Astrocyte of the cerebellum (primary cell): ENCODE measurements around the gene UTP20.

Experiments used
- DNase-seq: peaks from one replicate; pipeline ENCODE4 v3.0.0-alpha.2; 2011; ENCODE audit warnings: low read depth
- H3K4me3 ChIP-seq: 2 replicates; pipeline ENCODE4 v1.5.1; 2011; ENCODE audit warnings: mild to moderate bottlenecking, low read depth, low read length, moderate library complexity
- in situ Hi-C: cut with HindIII; loops from 2 replicates; pipeline ENCODE4 v1.10.0; 2017; ENCODE audit warnings: low sequenced_read_pairs
- TF ChIP-seq, protein P1 (sequence below): IDR thresholded peaks from 2 replicates; pipeline ENCODE4 v1.5.1; 2012; ENCODE audit warnings: low read length, low read depth, moderate library complexity, mild to moderate bottlenecking; ENCODE audit errors: missing control alignments

The UTP20 gene

DNA sequence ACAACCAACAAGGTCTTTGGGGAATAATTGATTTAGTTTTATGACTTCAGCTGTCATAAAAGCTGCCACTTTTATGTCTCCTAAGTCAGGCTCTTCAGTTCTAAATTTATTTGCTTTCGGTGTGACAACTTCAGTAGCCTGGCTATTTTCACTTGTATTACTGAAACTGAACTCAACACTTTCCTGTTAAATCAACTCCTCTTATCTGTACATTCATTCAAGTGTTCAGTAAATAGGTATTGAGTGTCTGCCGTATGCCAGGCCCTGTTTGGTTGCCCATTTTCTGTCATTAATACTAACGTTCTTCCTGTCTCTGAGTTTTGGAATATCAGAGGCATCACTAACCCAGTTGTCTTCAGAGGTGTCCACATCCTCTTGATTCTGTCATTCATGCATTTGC is 7.5 kb downstream of the UTP20 start:
- in situ Hi-C loops: no loop called here
- TF ChIP-seq, protein P1, sequence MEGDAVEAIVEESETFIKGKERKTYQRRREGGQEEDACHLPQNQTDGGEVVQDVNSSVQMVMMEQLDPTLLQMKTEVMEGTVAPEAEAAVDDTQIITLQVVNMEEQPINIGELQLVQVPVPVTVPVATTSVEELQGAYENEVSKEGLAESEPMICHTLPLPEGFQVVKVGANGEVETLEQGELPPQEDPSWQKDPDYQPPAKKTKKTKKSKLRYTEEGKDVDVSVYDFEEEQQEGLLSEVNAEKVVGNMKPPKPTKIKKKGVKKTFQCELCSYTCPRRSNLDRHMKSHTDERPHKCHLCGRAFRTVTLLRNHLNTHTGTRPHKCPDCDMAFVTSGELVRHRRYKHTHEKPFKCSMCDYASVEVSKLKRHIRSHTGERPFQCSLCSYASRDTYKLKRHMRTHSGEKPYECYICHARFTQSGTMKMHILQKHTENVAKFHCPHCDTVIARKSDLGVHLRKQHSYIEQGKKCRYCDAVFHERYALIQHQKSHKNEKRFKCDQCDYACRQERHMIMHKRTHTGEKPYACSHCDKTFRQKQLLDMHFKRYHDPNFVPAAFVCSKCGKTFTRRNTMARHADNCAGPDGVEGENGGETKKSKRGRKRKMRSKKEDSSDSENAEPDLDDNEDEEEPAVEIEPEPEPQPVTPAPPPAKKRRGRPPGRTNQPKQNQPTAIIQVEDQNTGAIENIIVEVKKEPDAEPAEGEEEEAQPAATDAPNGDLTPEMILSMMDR: no peak
- no peak overlapping the region for H3K4me3 ChIP-seq
- DNase-seq: no peak

DNA sequence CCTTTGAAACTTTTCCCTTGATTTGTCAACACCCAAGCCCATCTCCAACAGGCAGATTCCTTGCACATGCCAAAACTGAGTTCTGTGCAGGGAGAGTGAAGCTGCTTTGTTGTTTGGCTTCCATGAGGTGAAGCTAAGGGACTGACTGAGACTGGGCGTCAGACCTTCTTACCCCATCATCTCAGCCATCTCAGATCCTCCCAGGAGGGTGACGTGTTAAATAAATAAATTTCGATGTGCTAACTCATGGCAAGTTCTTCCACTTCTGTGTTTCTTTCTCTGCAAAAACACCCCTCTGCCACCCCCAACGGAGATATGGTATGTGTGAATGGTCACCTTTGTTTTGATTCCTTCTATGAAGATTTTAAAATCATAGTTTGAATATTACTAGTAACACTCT is 17.8 kb downstream of the UTP20 start:
- TF ChIP-seq, protein P1: no peak
- no peak overlapping the region for H3K4me3 ChIP-seq
- in situ Hi-C loops: no loop called here
- no peak for DNase-seq

DNA sequence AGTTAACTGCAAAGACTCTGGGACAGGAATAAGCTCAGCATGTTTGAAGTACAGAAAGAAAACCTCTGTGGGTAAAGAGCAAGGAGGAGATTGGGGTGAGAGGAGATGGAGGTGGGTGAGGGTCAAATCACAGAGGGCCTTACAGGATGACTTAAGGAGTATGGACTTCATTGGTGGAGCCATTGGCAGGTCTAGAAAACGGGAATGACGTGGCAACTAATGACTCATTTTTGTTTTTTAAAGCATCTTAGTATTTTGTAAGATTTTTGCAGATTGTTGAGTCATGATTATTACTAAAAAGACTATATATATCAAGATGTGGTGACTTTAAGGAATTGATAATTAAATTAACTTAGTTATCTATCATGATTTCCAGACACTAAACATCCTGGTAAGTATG is 18.5 kb downstream of the UTP20 start:
- H3K4me3 ChIP-seq: no peak overlapping the region
- no peak for DNase-seq
- in situ Hi-C loops: no loop called here
- TF ChIP-seq, protein P1: no peak

DNA sequence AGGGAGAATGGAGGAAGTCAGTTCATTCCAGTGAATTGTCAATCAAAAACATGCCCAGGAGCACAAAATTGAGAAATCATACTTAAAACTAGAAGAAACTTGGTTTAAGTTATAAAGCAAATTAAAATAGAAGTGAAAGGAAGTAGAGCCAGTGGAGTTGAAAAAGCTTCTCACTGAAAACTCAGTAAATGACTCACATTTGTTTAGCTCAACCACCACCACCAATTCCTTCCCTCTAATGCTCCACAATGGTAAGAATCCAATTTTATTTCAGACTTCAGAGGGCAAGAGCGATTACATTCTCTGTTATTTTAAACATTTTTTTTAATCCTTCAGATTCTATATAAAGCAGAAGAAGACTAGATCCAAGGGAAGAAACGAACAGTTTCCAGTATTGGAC is 19.4 kb downstream of the UTP20 start:
- DNase-seq: no peak
- in situ Hi-C loops: no loop called here
- H3K4me3 ChIP-seq: no peak overlapping the region
- TF ChIP-seq, protein P1: no peak

DNA sequence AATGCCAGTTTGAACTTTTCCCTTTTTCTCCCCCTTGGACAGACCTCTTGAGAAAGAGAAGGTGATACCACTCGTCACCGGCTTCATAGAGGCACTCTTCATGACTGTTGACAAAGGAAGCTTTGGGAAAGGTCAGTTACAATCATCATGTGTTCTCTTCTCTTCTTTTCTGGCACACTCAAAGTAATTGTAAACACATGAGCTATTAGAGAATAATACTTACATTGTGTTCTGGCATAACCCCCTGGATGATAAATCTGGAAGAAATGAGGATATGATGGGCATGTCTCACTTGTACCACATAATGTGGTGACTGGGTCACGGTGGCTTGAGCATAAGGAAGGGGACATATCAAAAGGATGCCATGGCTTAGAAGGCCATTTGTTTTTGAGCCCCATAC is 20.0 kb downstream of the UTP20 start:
- TF ChIP-seq, protein P1: no peak
- in situ Hi-C loops: no loop called here
- no peak for DNase-seq
- H3K4me3 ChIP-seq: no peak overlapping the region

DNA sequence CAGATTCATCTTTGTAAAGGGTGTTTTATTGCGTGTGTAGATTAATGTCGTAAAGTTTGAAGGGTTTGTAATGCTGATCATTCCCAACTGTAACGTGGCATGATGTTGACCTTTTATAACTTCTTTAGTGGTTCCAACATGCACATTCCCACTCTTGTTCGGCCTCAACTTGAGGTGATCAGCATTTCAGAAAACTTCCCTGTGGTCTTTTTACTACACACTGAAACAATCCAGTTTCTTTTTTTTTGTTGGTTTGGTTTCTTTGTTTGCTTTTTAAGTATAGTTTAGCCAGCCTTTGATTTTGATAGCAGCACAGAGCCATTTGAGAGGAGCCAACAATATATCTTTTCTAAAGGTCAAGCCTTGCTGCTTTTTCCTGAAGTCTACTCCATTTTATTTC is 22.8 kb downstream of the UTP20 start:
- no peak overlapping the region for H3K4me3 ChIP-seq
- TF ChIP-seq, protein P1: no peak
- DNase-seq: no peak
- in situ Hi-C loops: no loop called here

DNA sequence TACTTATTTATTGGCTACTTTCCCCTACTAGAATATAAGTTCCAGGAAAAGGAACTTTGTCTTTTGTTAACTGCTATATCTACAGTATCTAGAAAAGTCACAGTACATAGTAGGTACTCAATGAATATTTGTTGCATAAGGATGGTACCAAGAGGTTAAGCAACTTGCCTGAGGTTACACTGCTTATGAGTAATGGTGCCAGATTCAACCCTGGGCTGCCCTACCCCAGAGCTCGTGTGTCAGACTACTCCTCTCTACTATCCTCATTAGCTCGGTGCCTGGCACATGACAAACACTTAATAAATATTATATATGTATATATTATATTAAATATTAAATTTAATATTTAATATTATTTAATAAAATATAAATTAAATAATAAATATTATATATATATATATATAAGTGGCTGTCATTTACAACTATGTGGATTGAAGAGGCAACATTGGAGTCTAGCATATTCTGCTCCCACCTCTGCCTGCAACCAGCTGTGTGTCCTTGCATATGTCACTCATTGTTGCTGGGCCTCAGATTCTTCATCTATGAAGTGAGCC is 25.4 kb downstream of the UTP20 start:
- TF ChIP-seq, protein P1: no peak
- no peak for DNase-seq
- in situ Hi-C loops: no loop called here
- no peak overlapping the region for H3K4me3 ChIP-seq
